Measurements from ENCODE around the gene ZNF790. TPM values are rescaled to one million over a fixed set of nuclear protein-coding genes. Genes with fewer than 3 reads are reported as not detected.

The ZNF790 gene
- total and polyA plus RNA-seq, 2 of the 13 experiments (the other 11 are each of a cell fraction or from before 2014, with no cell fraction given): 1.3 to 5.3 TPM

DNA sequence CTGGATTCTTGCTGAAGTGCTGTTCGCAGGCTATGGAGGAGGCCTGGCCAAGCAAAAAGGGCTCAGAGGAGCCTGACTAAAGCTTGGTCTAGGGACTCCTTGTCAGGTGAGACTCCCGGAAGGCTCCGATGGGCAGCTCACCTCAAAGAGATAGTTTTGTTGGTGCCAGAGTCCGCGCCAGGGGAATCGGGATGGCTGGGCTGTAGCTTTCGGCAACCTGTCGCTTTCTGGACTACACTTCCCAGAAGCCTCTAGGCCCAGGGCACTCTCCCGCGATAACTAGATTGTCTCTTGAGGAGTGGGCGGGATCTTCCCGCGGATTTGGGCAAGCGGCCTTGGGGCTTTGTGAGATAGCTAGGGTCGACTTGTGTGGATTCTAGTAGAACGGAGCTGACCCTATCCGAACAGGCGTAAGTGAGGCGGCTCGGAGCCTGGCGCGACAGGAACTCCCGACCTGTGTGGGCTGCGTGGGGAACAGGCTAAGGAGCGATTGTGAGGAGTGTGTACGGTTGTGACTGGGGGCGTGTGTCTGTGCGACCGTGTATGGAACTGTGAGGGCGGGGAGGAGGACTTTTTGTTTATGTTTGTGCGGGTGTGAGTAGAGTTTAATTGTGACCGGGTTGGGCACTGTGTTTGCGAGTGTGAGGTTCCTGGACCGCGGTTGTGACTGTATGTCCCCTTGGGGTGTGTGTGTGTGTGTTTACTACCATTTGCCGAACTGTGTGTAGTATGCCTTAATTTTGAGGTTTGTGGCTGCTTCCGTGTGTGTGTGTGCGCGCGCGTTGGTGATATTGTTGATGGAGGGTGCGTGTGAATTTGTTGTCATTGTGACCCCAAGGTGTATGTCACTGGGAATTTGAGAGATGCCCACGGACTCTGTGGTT is 12.6 kb upstream of the ZNF790 start, which contains the start of gene ZNF345 (continued):
- TF ChIP-seq, protein P1, sequence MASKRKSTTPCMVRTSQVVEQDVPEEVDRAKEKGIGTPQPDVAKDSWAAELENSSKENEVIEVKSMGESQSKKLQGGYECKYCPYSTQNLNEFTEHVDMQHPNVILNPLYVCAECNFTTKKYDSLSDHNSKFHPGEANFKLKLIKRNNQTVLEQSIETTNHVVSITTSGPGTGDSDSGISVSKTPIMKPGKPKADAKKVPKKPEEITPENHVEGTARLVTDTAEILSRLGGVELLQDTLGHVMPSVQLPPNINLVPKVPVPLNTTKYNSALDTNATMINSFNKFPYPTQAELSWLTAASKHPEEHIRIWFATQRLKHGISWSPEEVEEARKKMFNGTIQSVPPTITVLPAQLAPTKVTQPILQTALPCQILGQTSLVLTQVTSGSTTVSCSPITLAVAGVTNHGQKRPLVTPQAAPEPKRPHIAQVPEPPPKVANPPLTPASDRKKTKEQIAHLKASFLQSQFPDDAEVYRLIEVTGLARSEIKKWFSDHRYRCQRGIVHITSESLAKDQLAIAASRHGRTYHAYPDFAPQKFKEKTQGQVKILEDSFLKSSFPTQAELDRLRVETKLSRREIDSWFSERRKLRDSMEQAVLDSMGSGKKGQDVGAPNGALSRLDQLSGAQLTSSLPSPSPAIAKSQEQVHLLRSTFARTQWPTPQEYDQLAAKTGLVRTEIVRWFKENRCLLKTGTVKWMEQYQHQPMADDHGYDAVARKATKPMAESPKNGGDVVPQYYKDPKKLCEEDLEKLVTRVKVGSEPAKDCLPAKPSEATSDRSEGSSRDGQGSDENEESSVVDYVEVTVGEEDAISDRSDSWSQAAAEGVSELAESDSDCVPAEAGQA (IDR thresholded peaks at IDR 0.05; ENCODE audit: low read depth): no peak
- TF ChIP-seq, protein P1 (CRISPR knock-in tag; IDR thresholded peaks at IDR 0.05; ENCODE audit: borderline replicate concordance): no peak
- TF ChIP-seq CEBPG (CRISPR knock-in tag; IDR thresholded peaks at IDR 0.05) (0 out of 2 replicates have a peak, but pooled peaks have one; percentile 7), FOXK2 (IDR thresholded peaks at IDR 0.05) (no peak), CREB1 (IDR thresholded peaks at IDR 0.05) (no peak), CREB1 (CRISPR knock-in tag; IDR thresholded peaks at IDR 0.05) (peak; percentile 40; the same call in 1 of the 2 replicates), SP4 (CRISPR knock-in tag; IDR thresholded peaks at IDR 0.05) (peak; percentile 63; the same call in 1 of the 2 replicates), ZNF337 (CRISPR knock-in tag; IDR thresholded peaks at IDR 0.05; ENCODE audit: borderline replicate concordance, low read depth) (0 out of 2 replicates have a peak, but pooled peaks have one; percentile 58), HDAC1 (CRISPR knock-in tag; IDR thresholded peaks at IDR 0.05) (peak; percentile 68), ZBTB42 (CRISPR knock-in tag; IDR thresholded peaks at IDR 0.05) (no peak), XRCC5 (optimal IDR thresholded peaks at IDR 0.05; ENCODE audit: low read length) (no peak), ZNF354B (CRISPR knock-in tag; IDR thresholded peaks at IDR 0.05) (no peak), ZFP90 (CRISPR knock-in tag; IDR thresholded peaks at IDR 0.05; ENCODE audit: borderline replicate concordance) (no peak), ZNF570 (CRISPR knock-in tag; IDR thresholded peaks at IDR 0.05; ENCODE audit: borderline replicate concordance) (no peak), KLF15 (CRISPR knock-in tag; IDR thresholded peaks at IDR 0.05; ENCODE audit: borderline replicate concordance) (no peak), ZFX (CRISPR knock-in tag; IDR thresholded peaks at IDR 0.05; ENCODE audit: low read depth) (peak; percentile 79), ZNF616 (CRISPR knock-in tag; IDR thresholded peaks at IDR 0.05; ENCODE audit: low read depth) (no peak), SRY (CRISPR knock-in tag; IDR thresholded peaks at IDR 0.05) (no peak)
- TF ChIP-seq, protein P2, sequence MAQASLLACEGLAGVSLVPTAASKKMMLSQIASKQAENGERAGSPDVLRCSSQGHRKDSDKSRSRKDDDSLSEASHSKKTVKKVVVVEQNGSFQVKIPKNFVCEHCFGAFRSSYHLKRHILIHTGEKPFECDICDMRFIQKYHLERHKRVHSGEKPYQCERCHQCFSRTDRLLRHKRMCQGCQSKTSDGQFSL (CRISPR knock-in tag; IDR thresholded peaks at IDR 0.05): no peak
- TF ChIP-seq, protein P3, sequence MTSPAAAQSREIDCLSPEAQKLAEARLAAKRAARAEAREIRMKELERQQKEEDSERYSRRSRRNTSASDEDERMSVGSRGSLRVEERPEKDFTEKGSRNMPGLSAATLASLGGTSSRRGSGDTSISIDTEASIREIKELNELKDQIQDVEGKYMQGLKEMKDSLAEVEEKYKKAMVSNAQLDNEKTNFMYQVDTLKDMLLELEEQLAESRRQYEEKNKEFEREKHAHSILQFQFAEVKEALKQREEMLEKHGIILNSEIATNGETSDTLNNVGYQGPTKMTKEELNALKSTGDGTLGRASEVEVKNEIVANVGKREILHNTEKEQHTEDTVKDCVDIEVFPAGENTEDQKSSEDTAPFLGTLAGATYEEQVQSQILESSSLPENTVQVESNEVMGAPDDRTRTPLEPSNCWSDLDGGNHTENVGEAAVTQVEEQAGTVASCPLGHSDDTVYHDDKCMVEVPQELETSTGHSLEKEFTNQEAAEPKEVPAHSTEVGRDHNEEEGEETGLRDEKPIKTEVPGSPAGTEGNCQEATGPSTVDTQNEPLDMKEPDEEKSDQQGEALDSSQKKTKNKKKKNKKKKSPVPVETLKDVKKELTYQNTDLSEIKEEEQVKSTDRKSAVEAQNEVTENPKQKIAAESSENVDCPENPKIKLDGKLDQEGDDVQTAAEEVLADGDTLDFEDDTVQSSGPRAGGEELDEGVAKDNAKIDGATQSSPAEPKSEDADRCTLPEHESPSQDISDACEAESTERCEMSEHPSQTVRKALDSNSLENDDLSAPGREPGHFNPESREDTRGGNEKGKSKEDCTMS (CRISPR knock-in tag; conservative IDR thresholded peaks at IDR 0.05): no peak
